GM10266 (cell line): ENCODE results near the gene VTI1A.

Source experiments
- DNase-seq: peaks from one replicate; pipeline ENCODE4 v3.0.0; 2012; ENCODE audit errors: extremely low spot score
- TF ChIP-seq, protein P1 (sequence below): IDR thresholded peaks from 2 replicates; pipeline ENCODE4 v1.5.1; 2012; ENCODE audit warnings: mild to moderate bottlenecking, low read depth; ENCODE audit not compliant: control insufficient read depth, insufficient read depth; ENCODE audit errors: missing control alignments

Gene VTI1A

GRCh38 chr10:112519133-112519761 is 72.2 kb downstream of the VTI1A start:
- TF ChIP-seq, protein P1, sequence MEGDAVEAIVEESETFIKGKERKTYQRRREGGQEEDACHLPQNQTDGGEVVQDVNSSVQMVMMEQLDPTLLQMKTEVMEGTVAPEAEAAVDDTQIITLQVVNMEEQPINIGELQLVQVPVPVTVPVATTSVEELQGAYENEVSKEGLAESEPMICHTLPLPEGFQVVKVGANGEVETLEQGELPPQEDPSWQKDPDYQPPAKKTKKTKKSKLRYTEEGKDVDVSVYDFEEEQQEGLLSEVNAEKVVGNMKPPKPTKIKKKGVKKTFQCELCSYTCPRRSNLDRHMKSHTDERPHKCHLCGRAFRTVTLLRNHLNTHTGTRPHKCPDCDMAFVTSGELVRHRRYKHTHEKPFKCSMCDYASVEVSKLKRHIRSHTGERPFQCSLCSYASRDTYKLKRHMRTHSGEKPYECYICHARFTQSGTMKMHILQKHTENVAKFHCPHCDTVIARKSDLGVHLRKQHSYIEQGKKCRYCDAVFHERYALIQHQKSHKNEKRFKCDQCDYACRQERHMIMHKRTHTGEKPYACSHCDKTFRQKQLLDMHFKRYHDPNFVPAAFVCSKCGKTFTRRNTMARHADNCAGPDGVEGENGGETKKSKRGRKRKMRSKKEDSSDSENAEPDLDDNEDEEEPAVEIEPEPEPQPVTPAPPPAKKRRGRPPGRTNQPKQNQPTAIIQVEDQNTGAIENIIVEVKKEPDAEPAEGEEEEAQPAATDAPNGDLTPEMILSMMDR: no peak
- no peak for DNase-seq

GRCh38 chr10:112520914-112521313 is 73.9 kb downstream of the VTI1A start:
- TF ChIP-seq, protein P1: no peak
- DNase-seq: no peak

GRCh38 chr10:112524641-112525040 is 77.6 kb downstream of the VTI1A start:
- TF ChIP-seq, protein P1: no peak
- no peak for DNase-seq

- TF ChIP-seq, protein P1: no peak
- no peak for DNase-seq
These were observed 78.2 kb downstream of the VTI1A start for GRCh38 chr10:112525200-112525599.

GRCh38 chr10:112526139-112526538 is 79.1 kb downstream of the VTI1A start:
- TF ChIP-seq, protein P1: no peak
- peak; percentile 11 for DNase-seq

- no peak for DNase-seq
- TF ChIP-seq, protein P1: no peak
These were observed 79.9 kb downstream of the VTI1A start for GRCh38 chr10:112526906-112527305.

GRCh38 chr10:112528235-112528634 is 81.2 kb downstream of the VTI1A start:
- no peak for DNase-seq
- TF ChIP-seq, protein P1: no peak
